Astrocyte of the spinal cord (primary cell): ENCODE measurements around the gene NUDT10.

ENCODE experiments used
- DNase-seq: peaks from one replicate; pipeline ENCODE4 v3.0.0; 2011; ENCODE audit warnings: low read depth, low spot score
- H3K4me3 ChIP-seq: 2 replicates; pipeline ENCODE4 v1.5.1; 2011; ENCODE audit warnings: low read depth, mild to moderate bottlenecking, low read length, moderate library complexity
- CTCF ChIP-seq: IDR thresholded peaks from 2 replicates; pipeline ENCODE4 v1.5.1; 2012; ENCODE audit warnings: low read depth, mild to moderate bottlenecking, low read length, inconsistent platforms
- in situ Hi-C: cut with HindIII; loops from 2 replicates; pipeline ENCODE4 v1.10.0; 2017; ENCODE audit warnings: low sequenced_read_pairs

Gene NUDT10

DNA sequence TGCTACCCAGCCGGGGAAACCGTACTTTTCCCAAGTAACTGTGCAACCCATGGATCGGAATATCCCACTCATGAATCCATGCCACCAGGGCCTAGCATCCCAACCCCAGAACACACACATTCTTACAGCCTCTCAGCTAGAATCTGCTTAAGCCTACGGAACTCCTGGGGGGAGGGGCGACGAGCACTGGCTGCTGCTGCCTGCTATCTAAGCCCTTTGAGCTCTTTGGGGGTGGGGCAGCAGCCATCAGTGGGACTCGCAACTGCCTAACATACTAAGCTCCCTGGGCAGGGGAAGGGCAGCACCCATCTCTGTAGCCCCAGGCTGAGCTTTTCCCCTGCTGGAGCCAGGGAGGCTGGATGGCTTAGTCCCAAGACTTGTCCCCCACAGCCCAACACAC lies 28.6 kb downstream of the NUDT10 start:
- H3K4me3 ChIP-seq: no peak overlapping the region

GRCh38 chrX:51376672-51377071 lies 44.0 kb downstream of the NUDT10 start:
- in situ Hi-C loops: no loop called here
- DNase-seq: no peak

More for the DNA sequence above, 28.6 kb downstream of the NUDT10 start:
- no peak for TF ChIP-seq CTCF
- no peak for DNase-seq
- in situ Hi-C loops: no loop called here

More at GRCh38 chrX:51376672-51377071, 44.0 kb downstream of the NUDT10 start:
- TF ChIP-seq CTCF: no peak
- no peak overlapping the region for H3K4me3 ChIP-seq
